SKM-1 (cell line): ENCODE measurements around the gene FOXP1.

Experiments used
- DNase-seq: peaks from one replicate; lab custom pipeline; 2025; ENCODE audit not compliant: unreplicated experiment; lab: John Stamatoyannopoulos, UW

Gene FOXP1

DNA sequence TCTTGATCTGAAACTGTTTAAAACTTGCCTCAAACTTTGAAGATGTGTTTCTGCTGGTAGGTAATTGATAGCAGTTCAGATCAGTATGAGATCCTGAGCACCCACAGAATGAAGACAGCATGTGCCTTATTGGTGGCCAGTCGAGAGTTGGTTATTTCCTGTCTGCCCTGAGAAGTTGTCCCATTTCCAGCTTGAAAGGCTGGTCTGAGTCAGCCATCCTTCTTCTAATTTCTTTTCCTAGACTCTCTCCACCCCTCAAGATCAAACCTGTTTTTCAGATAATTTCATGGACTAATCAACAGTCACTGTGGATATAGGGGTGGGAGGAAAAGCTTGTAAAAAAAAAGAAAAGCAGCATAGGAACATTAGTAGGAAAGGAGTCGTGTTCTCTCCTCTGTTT is 464.4 kb downstream of the FOXP1 start:
- DNase-seq = no peak

GRCh38 chr3:71118436-71118835 is 465.1 kb downstream of the FOXP1 start:
- DNase-seq = no peak

- no peak for DNase-seq
Observed at GRCh38 chr3:71117572-71118247, 465.8 kb downstream of the FOXP1 start.

DNA sequence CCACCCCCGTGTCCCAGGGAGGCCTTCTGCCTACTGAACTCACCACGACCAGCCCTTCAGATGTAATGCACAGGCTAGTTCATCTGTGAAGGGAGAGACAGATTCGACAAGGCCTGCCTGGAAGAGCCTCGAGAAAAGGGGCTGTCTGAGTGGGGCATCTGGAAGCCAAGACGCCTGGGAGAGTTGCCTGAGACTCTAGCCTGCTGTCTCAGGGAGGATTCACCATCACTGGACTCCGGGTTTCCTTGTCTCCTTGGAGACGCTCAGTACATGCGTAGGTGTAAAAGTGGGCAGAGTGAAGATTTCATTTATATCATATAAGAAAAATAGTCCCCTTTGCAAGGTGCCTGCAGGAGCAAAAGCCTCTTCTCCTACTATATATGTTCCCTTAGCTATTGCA is 468.9 kb downstream of the FOXP1 start:
- no peak for DNase-seq

DNA sequence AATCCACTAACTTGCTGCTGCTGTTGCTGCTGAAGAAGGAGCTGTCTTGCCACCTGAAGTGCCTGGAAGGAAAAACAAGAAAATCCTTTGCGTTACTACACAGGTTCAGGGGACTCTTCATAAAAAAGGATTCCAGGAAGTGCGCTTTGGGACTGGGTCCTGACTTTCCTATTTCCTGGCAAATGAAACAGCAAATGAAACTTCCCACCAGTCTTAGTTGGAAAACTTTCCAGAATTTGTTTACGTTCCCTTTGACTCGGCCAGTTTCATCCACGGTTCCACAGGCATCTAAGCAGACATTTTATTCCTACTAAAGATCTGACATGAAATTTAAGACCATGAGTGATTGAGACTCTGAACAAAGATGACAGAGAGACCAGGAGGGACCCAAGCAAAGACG is 471.0 kb downstream of the FOXP1 start:
- no peak for DNase-seq

- DNase-seq = no peak
Observed at GRCh38 chr3:71111784-71112440, 471.6 kb downstream of the FOXP1 start.

DNA sequence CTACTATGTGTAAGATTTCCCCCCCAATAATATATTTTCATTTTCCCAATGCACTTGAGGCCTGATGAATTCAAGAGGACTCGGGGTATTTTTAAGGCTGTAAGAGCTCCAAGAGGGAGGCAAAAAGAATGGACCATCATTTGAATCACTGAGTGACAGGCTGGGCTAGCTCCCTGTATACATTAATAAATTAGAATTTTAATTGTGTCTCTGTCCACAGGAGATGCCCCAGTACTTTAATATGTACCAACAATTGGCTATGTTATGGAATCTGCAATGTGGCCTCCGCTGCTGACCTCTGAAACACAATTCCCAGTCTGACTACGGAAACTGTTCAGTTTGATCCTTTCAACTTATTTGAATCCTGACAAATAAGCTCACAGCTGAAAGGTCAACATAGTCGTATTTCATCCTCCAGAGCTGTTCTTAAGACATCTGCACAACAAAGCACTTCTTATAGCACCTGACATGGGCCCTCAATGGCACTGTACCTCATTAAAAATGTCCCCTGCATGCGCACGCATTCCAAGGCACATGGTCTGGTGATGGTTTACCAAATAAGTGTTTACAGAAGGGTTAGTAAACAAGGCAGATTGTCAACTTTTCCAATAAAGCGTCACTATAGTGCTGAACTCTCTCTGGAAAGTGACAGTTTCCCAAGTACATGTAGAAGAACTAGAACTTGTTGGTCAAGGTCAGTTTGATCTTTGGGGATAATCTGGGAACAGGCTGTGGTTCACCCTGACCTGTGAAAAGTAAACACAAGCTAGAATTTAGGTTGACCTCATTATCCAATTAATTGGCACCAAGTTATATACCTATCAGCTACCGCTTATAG is 472.9 kb downstream of the FOXP1 start:
- no peak for DNase-seq

GRCh38 chr3:71109977-71110285 is 473.6 kb downstream of the FOXP1 start:
- DNase-seq = no peak

- DNase-seq = no peak
Observed at GRCh38 chr3:71109241-71109976, 474.1 kb downstream of the FOXP1 start.

DNA sequence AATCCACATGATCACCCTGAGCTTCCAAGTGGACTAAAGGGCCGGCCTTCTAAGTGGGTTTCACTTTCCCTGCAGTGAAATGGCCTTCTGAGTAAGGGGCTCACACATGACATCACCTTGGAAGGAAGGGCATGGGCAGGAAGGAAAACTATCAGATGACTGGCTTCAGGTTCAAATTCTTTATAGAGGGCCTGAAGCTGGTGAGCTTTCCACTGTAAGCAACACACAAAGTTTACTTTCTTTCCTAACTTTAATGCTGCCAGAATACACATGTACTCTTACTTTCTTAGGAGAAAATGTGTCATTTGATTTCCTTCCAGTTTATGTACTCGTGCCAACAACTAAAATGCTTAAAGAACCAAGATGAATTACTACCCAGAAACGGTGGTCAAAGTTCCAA is 475.6 kb downstream of the FOXP1 start:
- DNase-seq = no peak

DNA sequence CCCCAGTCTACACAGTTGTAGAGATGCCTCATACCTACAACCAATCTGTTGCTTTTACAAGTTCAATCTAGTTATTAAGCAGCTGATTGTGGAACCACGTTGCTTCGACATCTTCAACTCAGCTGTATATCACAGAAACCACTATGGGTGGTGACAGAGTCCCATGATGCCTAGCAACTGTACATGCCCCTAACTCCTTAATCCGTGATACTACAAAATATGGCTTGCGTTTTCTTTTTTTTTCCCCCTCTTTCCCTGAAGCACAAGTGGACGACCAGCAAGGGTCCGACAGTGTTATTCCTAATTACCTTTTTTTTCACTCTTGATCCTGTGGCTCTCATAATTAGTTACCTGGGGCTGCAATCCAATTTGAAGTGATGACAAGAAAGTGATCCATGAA is 478.6 kb downstream of the FOXP1 start:
- DNase-seq = no peak

GRCh38 chr3:71104556-71104955 is 479.0 kb downstream of the FOXP1 start:
- no peak for DNase-seq

DNA sequence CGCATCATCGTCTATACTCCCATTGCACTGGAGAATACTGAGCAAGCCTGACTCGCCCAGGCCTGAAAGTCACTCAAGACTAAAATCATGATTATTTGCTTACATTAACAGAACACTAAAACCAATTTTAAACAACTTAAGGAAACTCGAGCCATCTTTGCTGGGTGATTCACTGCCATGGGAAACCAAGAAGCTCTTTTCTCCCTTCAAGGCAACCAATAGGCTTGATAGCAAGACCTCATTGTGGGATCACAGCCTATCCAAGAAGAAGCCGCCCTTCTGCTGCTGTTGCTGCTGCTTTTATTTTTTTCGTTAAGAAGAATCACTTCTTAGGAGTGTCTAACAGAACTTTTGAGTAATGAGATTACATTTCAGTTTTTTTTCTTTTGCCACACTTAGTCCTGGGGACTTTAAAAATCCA is 479.4 kb downstream of the FOXP1 start:
- no peak for DNase-seq

DNA sequence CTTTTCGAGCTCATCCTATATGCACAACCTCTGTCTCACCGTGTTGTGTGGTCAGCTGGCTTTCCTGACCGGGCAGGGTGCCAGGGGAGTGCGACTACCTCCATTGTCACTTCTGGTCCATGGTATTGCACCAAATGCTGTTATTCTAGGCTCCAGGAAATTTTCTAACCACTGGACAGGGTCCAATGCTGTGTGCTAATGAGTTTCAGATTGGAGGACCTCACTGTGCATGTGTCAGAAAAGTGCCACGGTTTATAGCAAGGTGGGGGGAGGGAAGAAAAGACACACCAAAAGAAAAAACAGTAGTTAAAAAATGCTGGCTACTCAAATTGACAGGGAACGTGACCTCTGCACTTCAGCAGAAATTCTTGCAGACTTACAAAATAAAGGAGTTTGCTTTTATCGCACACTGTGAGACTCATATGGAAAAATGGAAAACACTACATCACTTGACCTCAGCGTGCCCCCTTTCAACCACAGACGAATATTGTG is 480.1 kb downstream of the FOXP1 start:
- DNase-seq = no peak

- DNase-seq = no peak
Observed at GRCh38 chr3:71102111-71102983, 481.2 kb downstream of the FOXP1 start.

- DNase-seq = no peak
Observed at GRCh38 chr3:71101626-71102025, 481.9 kb downstream of the FOXP1 start.

GRCh38 chr3:71101014-71101413 is 482.5 kb downstream of the FOXP1 start:
- no peak for DNase-seq

DNA sequence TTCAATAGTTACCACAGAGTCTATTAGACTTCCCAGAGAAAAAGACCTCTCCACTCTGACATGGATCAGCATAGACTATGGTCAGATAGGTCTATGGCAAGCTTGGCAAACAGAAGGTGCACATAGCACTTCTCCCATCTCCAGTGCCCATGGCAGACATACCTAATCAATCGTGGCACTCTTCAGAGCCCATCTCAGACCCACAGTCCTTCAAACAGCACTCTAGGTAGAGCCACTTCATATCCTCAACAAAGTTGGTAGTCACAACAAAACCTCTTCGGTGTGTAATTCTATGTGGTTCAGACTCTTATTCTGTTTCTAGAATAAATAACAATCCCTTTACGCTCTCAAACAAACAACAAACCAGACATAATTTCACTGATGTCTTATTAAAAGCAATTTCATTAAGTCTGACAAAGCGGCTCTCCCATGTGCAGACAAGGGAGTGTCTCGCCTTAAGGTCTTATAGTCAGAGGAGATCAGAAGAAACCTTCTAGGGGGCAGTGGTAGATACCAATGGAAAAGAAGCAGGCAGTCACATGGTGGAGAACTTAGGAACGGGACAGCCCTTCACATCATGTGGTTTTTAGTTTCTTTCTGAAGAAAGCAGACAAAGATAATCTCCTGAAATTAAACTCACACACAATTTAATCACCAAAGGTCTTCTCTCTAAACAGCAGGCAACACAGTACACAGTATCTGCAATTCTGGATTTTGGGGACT is 483.4 kb downstream of the FOXP1 start:
- DNase-seq = no peak

DNA sequence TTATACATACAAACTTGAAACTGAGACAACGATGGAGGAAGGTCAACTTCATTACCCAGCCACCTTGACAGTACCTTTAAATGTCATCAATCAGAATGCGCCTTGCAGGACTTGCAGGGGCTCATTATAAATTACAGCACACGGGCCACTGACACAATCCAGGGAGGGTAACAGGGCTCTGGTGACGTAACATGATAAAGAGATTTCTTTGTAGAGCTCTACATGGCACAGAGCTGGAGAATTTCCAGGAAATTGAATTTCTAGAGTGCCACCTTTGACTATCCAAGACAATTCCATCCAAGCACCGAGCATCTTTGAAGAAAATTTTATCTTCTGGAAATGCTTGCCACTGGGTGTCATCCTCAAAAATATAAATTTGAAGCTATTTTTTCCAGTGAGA is 486.0 kb downstream of the FOXP1 start:
- no peak for DNase-seq
